Lung (tissue), 12 donors: ENCODE measurements around the gene CUL2. TPM values are rescaled to one million over a fixed set of nuclear protein-coding genes. Genes with fewer than 3 reads are reported as not detected.
"Not testable (repeated sequence)": the region's sequence is repeated elsewhere in the genome, so short reads cannot be mapped to it uniquely, and the experiment has no call there.

Experiments
- ATAC-seq: fragments of 200-7000 bp; cut with Tn5 transposase; one replicate; pipeline ENCODE4 v1.9.1; 2020; ENCODE audit warnings: moderate number of reproducible peaks; ENCODE audit not compliant: insufficient read depth, low FRiP score
- DNase-seq, 3 donors: peaks; one replicate each; pipeline ENCODE4 v3.0.0-alpha.2; 2013 to 2017
- H3K27ac ChIP-seq, 2 donors: one replicate each; pipeline ENCODE4 v1.5.1; 2013; ENCODE audit warnings: mild to moderate bottlenecking in 2 of 2, moderate library complexity in 2 of 2, control low read depth in 1 of 2, inconsistent platforms in 1 of 2, low read depth in 1 of 2, low read length in 1 of 2
- H3K27me3 ChIP-seq, 3 donors: one replicate each; pipeline ENCODE4 v1.5.1; 2013; ENCODE audit warnings: low read length in 2 of 3; ENCODE audit not compliant: control insufficient read depth in 3 of 3, insufficient read depth in 3 of 3
- H3K36me3 ChIP-seq, 4 donors: one replicate each; pipeline ENCODE4 v1.5.1; 2013; ENCODE audit warnings: low read length in 4 of 4, mild to moderate bottlenecking in 1 of 4, moderate library complexity in 1 of 4; ENCODE audit not compliant: control insufficient read depth in 4 of 4, insufficient read depth in 4 of 4
- H3K4me1 ChIP-seq, 5 donors: one replicate each; pipeline ENCODE4 v1.5.1; 2013; ENCODE audit warnings: low read length in 5 of 5, mild to moderate bottlenecking in 2 of 5, moderate library complexity in 1 of 5; ENCODE audit not compliant: control insufficient read depth in 5 of 5, insufficient read depth in 5 of 5
- H3K4me3 ChIP-seq: one replicate; pipeline ENCODE4 v1.5.1; 2013; ENCODE audit warnings: mild to moderate bottlenecking, control low read depth, moderate library complexity
- H3K9ac ChIP-seq, 2 donors: one replicate each; pipeline ENCODE4 v1.5.1; 2013; ENCODE audit warnings: low read length in 2 of 2, control low read depth in 1 of 2; ENCODE audit not compliant: insufficient read depth in 1 of 2
- H3K9me3 ChIP-seq, 4 donors: one replicate each; pipeline ENCODE4 v1.5.1; 2013; ENCODE audit warnings: low read length in 3 of 4, mild to moderate bottlenecking in 1 of 4, moderate library complexity in 1 of 4; ENCODE audit not compliant: control insufficient read depth in 4 of 4, insufficient read depth in 3 of 4
- CTCF ChIP-seq: IDR thresholded peaks from 2 replicates; pipeline ENCODE4 v1.5.1; 2012; ENCODE audit warnings: mild to moderate bottlenecking; ENCODE audit errors: control extremely low read depth, extremely low read depth
- WGBS, 2 donors: extraction: QIAGEN DNeasy Blood & Tissue Kit; methylation state at CpG; one replicate each; pipeline ENCODE4 v1.1.7; 2013; 5-methylcytosine and 5-hydroxymethylcytosine counted together
- polyA plus RNA-seq, 2 donors: library from polyadenylated mRNA; stranded (reverse); fragments of 200-250 nt; gene quantifications; one replicate each; pipeline ENCODE4 v1.2.1, GENCODE V29; 2013
- total RNA-seq, 2 donors: library from RNA; depleted of rRNA in 1 of 2; stranded (reverse); fragments of >200 nt in 1 of 2; gene quantifications; one replicate each; pipeline ENCODE4 v1.2.1, GENCODE V29; 2014 to 2021
- donor health status: control.
- donor health status: control.
- donor health status: Bipolar disorder and iron deficiency.
- donor health status: healthy.
- donor health status: DM: yes; HTN: yes; CAD: no.

CUL2 gene
- total and polyA plus RNA-seq, 4 donors = 7.7 to 30.8 (median 17.6) TPM

DNA sequence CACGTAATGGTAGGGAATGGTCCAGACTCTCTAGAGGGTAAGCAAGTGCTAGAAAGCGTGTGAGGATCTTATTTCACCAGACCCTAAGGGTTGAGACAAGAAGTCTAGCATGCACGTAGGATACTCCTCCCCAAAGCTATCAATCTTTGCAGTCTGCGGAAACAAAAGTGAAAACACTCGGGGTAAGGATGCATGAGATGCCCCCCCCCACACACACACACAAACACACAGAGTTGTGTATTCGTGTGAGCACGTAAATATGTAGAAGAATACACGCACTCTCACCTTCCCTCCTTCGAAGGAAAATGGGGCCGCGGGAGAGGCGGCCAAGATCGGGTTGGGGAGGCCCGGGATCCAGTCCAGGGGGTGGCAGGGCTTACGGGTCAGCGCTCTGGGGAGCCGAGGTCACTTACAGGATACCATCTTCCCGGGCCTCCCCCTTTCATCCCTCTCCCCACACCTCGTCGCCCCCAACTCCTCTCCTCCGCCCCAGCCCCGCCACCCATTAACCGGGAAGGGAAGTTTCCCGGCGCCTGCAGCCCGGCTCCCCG lies 455 bp downstream of the CUL2 start:
- Histone ChIP-seq H3K4me1 (peaks cover 4 to 14% (median 8%) of the 10 kb centered on the region in 5 donors), H3K36me3 (no peaks in the 10 kb centered on the region), H3K9me3 (no peaks in the 10 kb centered on the region), H3K9ac (peak overlapping the region; percentile 67 to 81), H3K4me3 (peak overlapping the region; percentile 93), H3K27me3 (no peaks in the 10 kb centered on the region), H3K27ac (peak overlapping the region; percentile 93 to 96)
- TF ChIP-seq CTCF = no peak
- 0% methylated on average over 23 to 27 of the region's 27 CpGs for WGBS, 2 donors
- DNase-seq = peak; percentile 13 to 59 (median 54)
- peak; percentile 14 for ATAC-seq

GRCh38 chr10:35083242-35083641 lies 6.9 kb downstream of the CUL2 start:
- Histone ChIP-seq H3K9ac (no peak overlapping the region), H3K9me3 (no peaks in the 10 kb centered on the region), H3K4me1 (peaks cover 0 to 5% (median 0%) of the 10 kb centered on the region in 5 donors), H3K4me3 (no peak overlapping the region), H3K27ac (no peak overlapping the region), H3K27me3 (no peaks in the 10 kb centered on the region), H3K36me3 (peaks cover 0 to 2% (median 0%) of the 10 kb centered on the region in 4 donors)
- DNase-seq (no peak), ATAC-seq (no peak)
- no peak for TF ChIP-seq CTCF
- 96 to 100% methylated on average over 1 of the region's 1 CpG for WGBS, 2 donors

DNA sequence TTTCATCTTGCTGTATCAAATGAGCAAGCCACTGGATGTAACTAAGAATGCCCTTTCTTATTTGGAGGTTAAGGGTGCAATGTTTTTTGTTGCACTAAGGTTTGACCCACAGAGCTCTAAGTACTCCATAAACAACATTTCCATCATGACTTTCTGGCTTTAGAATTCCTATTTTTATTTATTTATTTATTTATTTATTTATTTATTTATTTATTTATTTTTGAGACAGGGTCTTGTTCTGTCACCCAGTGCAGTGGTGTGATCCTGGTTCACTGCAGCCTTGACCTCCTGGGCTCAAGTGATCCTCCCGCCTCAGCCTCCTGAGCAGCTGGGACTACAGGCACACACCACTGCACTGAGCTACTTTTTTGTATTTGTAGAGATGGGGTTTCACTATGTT lies 9.9 kb downstream of the CUL2 start:
- H3K4me3 ChIP-seq, ATAC-seq, H3K9ac ChIP-seq, H3K36me3 ChIP-seq, H3K27me3 ChIP-seq, H3K4me1 ChIP-seq, H3K27ac ChIP-seq, H3K9me3 ChIP-seq, DNase-seq: not testable (repeated sequence)
- 95 to 98% methylated on average over 1 of the region's 1 CpG for WGBS, 2 donors

DNA sequence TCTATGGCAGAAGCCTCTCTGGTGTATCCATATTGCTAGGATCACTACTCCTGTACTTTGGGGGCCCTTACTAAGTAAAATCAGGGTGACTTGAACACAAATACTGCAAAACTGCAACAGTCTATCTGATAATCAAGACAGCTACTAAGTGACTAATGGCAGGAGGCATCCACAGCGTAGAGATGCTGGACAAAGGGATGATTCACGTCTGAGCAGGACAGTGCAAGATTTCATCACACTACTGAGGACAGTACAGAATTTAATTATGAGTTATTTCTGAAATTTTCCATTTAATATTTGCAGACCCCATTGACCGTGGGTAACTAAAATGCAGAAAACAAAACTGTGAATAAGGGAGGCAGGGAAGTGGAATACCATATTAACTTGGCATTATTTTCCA lies 10.4 kb downstream of the CUL2 start:
- ATAC-seq = peak; percentile 41
- Histone ChIP-seq H3K27me3 (no peaks in the 10 kb centered on the region), H3K9ac (no peak overlapping the region), H3K27ac (no peak overlapping the region), H3K4me1 (peaks cover 0 to 4% (median 0%) of the 10 kb centered on the region in 5 donors), H3K36me3 (peaks cover 0 to 6% (median 0%) of the 10 kb centered on the region in 4 donors), H3K4me3 (no peak overlapping the region), H3K9me3 (no peaks in the 10 kb centered on the region)
- 84% methylated on average over 3 of the region's 3 CpGs for WGBS, 2 donors
- DNase-seq = no peak
- no peak for TF ChIP-seq CTCF
